ENCODE measurements around the gene RGS17. TPM values are rescaled to one million over a fixed set of nuclear protein-coding genes. Genes with fewer than 3 reads are reported as not detected.

RGS17 gene
- total and polyA plus RNA-seq, 10 of the 15 experiments (the other 5 are each of a cell fraction or from before 2014, with no cell fraction given), result 0.06 to 0.29 (median 0.14) TPM; not detected in 4

DNA sequence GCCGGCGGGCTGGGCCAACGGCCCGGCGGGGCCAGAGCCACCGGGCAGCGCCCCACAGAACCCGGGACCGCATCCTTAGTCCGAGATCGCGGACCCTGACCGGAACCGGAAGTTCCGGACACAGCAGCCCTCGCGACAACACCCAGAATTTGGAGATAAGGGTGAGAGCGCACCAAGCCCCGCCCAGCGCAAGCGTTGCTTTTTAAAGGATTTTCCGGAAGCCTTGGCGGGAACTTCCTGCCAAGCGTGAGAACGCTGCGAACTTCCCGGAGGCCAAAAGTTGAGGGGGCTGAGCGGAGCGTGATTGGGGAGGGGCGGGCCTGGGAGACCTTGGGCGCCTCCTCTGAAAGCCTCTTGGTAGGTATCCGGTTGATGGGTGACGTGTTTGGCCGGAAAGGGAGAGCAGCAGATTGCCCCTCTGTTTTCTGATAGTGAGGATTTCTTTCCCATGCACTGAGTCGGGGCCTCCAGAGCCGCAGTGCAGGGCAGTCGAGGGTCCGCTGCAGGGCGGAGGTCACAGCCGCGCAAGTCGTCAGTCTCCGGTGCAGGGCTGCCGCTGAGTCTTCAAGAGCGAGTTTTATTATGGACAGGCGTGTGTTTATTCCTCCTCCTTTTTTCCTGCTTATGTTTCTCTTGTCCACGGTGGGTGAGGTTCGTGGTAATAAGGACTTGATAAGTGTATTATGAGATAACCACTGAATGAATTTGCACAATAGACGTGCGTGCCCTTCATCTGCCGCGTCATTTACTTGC lies 128.3 kb downstream of the RGS17 start, which contains the start of gene MTRF1L (continued):
- TF ChIP-seq, protein P1, sequence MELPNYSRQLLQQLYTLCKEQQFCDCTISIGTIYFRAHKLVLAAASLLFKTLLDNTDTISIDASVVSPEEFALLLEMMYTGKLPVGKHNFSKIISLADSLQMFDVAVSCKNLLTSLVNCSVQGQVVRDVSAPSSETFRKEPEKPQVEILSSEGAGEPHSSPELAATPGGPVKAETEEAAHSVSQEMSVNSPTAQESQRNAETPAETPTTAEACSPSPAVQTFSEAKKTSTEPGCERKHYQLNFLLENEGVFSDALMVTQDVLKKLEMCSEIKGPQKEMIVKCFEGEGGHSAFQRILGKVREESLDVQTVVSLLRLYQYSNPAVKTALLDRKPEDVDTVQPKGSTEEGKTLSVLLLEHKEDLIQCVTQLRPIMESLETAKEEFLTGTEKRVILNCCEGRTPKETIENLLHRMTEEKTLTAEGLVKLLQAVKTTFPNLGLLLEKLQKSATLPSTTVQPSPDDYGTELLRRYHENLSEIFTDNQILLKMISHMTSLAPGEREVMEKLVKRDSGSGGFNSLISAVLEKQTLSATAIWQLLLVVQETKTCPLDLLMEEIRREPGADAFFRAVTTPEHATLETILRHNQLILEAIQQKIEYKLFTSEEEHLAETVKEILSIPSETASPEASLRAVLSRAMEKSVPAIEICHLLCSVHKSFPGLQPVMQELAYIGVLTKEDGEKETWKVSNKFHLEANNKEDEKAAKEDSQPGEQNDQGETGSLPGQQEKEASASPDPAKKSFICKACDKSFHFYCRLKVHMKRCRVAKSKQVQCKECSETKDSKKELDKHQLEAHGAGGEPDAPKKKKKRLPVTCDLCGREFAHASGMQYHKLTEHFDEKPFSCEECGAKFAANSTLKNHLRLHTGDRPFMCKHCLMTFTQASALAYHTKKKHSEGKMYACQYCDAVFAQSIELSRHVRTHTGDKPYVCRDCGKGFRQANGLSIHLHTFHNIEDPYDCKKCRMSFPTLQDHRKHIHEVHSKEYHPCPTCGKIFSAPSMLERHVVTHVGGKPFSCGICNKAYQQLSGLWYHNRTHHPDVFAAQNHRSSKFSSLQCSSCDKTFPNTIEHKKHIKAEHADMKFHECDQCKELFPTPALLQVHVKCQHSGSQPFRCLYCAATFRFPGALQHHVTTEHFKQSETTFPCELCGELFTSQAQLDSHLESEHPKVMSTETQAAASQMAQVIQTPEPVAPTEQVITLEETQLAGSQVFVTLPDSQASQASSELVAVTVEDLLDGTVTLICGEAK (IDR thresholded peaks at IDR 0.05; ENCODE audit: borderline replicate concordance), result peak; percentile 88
- TF ChIP-seq RBBP5 (conservative IDR thresholded peaks at IDR 0.05), result no peak
- TF ChIP-seq, protein P2, sequence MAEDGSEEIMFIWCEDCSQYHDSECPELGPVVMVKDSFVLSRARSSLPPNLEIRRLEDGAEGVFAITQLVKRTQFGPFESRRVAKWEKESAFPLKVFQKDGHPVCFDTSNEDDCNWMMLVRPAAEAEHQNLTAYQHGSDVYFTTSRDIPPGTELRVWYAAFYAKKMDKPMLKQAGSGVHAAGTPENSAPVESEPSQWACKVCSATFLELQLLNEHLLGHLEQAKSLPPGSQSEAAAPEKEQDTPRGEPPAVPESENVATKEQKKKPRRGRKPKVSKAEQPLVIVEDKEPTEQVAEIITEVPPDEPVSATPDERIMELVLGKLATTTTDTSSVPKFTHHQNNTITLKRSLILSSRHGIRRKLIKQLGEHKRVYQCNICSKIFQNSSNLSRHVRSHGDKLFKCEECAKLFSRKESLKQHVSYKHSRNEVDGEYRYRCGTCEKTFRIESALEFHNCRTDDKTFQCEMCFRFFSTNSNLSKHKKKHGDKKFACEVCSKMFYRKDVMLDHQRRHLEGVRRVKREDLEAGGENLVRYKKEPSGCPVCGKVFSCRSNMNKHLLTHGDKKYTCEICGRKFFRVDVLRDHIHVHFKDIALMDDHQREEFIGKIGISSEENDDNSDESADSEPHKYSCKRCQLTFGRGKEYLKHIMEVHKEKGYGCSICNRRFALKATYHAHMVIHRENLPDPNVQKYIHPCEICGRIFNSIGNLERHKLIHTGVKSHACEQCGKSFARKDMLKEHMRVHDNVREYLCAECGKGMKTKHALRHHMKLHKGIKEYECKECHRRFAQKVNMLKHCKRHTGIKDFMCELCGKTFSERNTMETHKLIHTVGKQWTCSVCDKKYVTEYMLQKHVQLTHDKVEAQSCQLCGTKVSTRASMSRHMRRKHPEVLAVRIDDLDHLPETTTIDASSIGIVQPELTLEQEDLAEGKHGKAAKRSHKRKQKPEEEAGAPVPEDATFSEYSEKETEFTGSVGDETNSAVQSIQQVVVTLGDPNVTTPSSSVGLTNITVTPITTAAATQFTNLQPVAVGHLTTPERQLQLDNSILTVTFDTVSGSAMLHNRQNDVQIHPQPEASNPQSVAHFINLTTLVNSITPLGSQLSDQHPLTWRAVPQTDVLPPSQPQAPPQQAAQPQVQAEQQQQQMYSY (CRISPR knock-in tag; IDR thresholded peaks at IDR 0.05), result no peak
- TF ChIP-seq, protein P3, sequence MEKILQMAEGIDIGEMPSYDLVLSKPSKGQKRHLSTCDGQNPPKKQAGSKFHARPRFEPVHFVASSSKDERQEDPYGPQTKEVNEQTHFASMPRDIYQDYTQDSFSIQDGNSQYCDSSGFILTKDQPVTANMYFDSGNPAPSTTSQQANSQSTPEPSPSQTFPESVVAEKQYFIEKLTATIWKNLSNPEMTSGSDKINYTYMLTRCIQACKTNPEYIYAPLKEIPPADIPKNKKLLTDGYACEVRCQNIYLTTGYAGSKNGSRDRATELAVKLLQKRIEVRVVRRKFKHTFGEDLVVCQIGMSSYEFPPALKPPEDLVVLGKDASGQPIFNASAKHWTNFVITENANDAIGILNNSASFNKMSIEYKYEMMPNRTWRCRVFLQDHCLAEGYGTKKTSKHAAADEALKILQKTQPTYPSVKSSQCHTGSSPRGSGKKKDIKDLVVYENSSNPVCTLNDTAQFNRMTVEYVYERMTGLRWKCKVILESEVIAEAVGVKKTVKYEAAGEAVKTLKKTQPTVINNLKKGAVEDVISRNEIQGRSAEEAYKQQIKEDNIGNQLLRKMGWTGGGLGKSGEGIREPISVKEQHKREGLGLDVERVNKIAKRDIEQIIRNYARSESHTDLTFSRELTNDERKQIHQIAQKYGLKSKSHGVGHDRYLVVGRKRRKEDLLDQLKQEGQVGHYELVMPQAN (conservative IDR thresholded peaks at IDR 0.05), result no peak
- peak; percentile 65 to 71 for TF ChIP-seq IKZF2 (IDR thresholded peaks at IDR 0.05)
- TF ChIP-seq NFYB (IDR thresholded peaks at IDR 0.05; ENCODE audit: insufficient read depth, low read depth, low read length), result 0 out of 2 replicates have a peak, but pooled peaks have one; percentile 21
